Stimulated activated memory B cell treated with anti-CD40 and anti-IgM and Interleukin-4, amounts not matched to agents 10 μg/mL and 1 μg/mL and 100 μg/mL, for 72 hours (primary cell): ENCODE results near the gene B3GNT9.
"Not testable (repeated sequence)": the region's sequence is repeated elsewhere in the genome, so short reads cannot be mapped to it uniquely, and the experiment has no call there.

ENCODE experiments used
- ATAC-seq: fragments of 150-1000 bp; cut with Tn5 transposase; 2 replicates; pipeline ENCODE4 v1.10.0; 2021
- H3K27ac Mint-ChIP-seq: one replicate; pipeline ENCODE4 v1.8.0; 2022; ENCODE audit warnings: mild to moderate bottlenecking, mixed read lengths
- H3K27me3 Mint-ChIP-seq: one replicate; pipeline ENCODE4 v1.8.0; 2022; ENCODE audit warnings: mixed read lengths
- H3K36me3 Mint-ChIP-seq: one replicate; pipeline ENCODE4 v1.8.0; 2022; ENCODE audit warnings: mixed read lengths
- H3K4me1 Mint-ChIP-seq: one replicate; pipeline ENCODE4 v1.8.0; 2022; ENCODE audit warnings: mixed read lengths
- H3K4me3 Mint-ChIP-seq: one replicate; pipeline ENCODE4 v1.8.0; 2022; ENCODE audit warnings: mild to moderate bottlenecking, moderate library complexity, mixed read lengths
- H3K9me3 Mint-ChIP-seq: one replicate; pipeline ENCODE4 v1.8.0; 2022; ENCODE audit warnings: mixed read lengths

The B3GNT9 gene

DNA sequence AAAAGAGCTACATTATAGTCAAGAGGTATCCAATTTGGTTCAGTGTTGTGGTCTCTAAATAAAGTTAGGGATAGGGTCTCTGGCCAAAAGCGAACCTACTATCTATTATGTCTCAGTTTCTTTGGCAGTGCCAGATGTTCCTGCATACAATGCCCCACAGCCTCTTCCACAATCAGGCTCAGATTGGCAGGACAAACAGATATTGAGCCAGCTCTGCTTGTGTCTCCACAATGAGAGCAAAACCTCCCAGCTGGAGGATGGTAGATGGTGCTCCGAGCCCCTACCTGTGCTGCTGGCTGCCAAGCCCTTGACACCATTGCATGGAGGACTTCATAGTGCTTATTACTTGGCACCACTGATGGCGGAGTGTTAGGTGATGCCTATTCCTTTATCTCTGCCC, 21.4 kb downstream of the B3GNT9 start:
- Mint-ChIP-seq H3K27me3 (no peaks in the 10 kb centered on the region), H3K4me1 (no peaks in the 10 kb centered on the region), H3K36me3 (peaks cover 57% of the 10 kb centered on the region), H3K27ac (no peak overlapping the region), H3K4me3 (no peak overlapping the region), H3K9me3 (no peaks in the 10 kb centered on the region)
- ATAC-seq, result no peak

DNA sequence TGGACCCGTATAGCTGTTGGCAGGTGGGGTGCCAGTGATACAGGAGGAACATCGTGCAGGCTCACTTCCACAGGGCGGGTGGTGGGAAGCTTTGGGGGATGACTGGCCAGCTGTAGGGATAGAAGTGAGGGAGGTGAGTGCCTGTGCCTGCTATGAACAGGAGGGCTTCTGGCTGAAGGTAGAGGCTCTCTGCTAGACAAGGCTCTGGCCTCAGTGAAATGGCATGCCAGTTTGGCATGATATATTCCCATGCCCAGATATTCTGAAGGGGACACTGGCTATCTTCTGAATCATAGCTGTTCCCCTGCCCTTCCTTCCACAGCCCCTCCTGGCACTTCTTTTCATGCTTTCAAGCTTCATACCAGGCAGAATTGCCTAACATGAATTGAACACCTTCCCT, 21.9 kb downstream of the B3GNT9 start:
- ATAC-seq, result no peak
- Mint-ChIP-seq H3K4me1 (no peaks in the 10 kb centered on the region), H3K27me3 (no peaks in the 10 kb centered on the region), H3K36me3 (peaks cover 57% of the 10 kb centered on the region), H3K4me3 (no peak overlapping the region), H3K27ac (no peak overlapping the region), H3K9me3 (no peaks in the 10 kb centered on the region)

- H3K36me3 Mint-ChIP-seq, result peaks cover 60% of the 10 kb centered on the region
- no peak overlapping the region for H3K27ac Mint-ChIP-seq
Observed at GRCh38 chr16:67128417-67128816, 22.4 kb downstream of the B3GNT9 start.

DNA sequence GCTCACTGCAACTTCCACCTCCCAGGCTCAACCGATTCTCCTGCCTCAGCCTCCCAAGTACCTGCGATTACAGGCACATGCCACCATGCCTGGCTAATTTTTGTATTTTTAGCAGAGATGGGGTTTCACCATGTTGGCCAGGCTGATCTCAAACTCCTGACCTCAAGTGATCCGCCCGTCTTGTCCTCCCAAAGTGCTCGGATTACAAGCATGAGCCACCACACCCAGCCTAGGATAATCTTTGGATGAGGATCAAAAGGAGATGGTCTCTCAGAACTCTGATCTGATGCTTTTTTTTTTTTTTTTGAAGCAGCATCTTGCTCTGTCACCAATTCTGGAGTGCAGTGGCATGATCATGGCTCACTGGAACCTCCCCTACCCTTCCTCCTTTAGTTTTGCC, 28.0 kb downstream of the B3GNT9 start:
- ATAC-seq, H3K4me3 Mint-ChIP-seq, H3K9me3 Mint-ChIP-seq, H3K27ac Mint-ChIP-seq, H3K4me1 Mint-ChIP-seq, H3K27me3 Mint-ChIP-seq: not testable (repeated sequence)
- H3K36me3 Mint-ChIP-seq, result peaks cover 57% of the 10 kb centered on the region

More at GRCh38 chr16:67128417-67128816, 22.4 kb downstream of the B3GNT9 start:
- no peak for ATAC-seq
- Mint-ChIP-seq H3K9me3 (no peaks in the 10 kb centered on the region), H3K4me1 (no peaks in the 10 kb centered on the region), H3K4me3 (no peak overlapping the region), H3K27me3 (no peaks in the 10 kb centered on the region)

DNA sequence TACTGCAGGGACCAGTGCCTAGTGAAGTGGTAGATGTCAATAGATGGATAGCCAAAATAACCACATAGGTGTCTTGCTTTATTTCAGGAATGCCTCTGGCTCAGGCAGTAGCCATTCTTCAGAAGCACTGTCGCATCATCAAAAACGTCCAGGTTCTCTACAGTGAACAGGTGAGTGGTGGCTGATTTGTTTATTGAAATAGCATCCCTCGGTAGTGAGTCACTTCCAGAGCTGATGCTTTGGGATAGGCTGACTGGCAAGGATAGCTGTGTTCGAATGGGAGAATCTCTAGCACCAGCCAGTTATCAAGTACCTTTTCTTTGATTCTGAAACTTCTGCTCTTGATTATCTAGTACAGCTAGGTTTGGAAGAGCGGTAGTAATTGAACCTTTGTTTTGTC, 30.8 kb downstream of the B3GNT9 start:
- H3K36me3 Mint-ChIP-seq, result peaks cover 47% of the 10 kb centered on the region

DNA sequence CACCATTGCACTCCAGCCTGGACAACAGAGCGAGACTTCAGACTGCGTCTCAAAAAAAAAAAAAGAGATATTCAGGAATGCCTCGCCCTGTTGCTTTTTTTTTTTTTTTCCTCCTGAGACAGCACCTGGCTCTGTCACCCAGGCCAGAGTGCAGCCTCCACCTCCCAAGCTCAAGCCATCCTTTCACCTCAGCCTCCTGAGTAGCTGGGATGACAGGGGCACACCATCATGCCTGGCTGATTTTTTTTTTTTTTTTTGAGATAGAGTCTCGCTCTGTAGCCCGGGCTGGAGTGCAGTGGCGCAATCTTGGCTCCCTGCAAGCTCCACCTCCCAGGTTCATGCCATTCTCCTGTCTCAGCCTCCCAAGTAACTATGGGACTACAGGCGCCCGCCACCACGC, 33.1 kb downstream of the B3GNT9 start:
- no peak for ATAC-seq
- Mint-ChIP-seq H3K4me3 (no peak overlapping the region), H3K27me3 (no peaks in the 10 kb centered on the region), H3K9me3 (no peaks in the 10 kb centered on the region), H3K4me1 (peaks cover 24% of the 10 kb centered on the region), H3K36me3 (peaks cover 37% of the 10 kb centered on the region), H3K27ac (no peak overlapping the region)

More for the DNA sequence above, 30.8 kb downstream of the B3GNT9 start:
- no peak for ATAC-seq
- Mint-ChIP-seq H3K27me3 (no peaks in the 10 kb centered on the region), H3K4me3 (no peak overlapping the region), H3K9me3 (no peaks in the 10 kb centered on the region), H3K4me1 (peaks cover 16% of the 10 kb centered on the region), H3K27ac (no peak overlapping the region)

DNA sequence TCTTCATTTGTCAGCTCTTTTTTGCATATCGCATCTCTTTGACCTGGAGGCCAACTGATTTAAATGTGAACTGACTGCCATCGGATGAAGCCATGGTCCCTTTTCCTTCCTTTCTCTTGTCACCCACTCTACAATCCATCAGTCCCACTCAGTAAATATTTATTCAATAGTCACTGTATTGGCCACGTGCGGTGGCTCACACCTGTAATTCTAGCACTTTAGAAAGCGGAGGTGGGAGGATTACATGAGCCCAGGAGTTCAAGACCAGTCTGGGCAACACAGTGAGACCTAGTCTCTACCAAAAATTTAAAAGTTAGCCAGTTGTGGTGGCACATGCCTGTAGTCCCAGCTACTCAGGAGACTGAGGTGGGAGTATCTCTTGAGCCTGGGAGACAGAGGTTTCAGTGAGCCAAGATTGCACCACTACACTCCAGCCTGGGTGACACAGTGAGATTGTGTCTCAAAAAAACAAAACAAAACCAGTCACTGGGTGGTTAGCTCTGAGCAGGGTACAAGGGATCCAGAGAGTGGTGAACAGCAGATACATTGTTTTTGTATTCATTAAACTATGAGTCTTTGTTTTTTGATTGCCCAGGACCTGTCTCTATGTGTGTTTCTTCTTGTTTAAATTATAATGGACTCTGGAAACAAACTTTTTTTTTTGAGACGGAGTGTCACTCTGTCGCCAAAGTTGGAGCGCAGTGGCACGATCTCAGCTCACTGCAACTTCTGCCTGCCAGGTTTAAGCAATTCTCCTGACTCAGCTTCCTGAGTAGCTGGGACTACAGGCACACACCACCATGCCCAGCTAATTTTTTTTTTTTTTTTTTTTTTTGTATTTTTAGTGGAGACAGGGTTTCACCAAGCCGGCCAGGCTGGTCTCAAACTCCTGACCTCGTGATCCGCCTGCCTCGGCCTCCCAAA, 34.1 kb downstream of the B3GNT9 start:
- H3K27me3 Mint-ChIP-seq, result no peaks in the 10 kb centered on the region
- H3K4me3 Mint-ChIP-seq, result no peak overlapping the region
- ATAC-seq, result no peak
- H3K9me3 Mint-ChIP-seq, result no peaks in the 10 kb centered on the region
- H3K4me1 Mint-ChIP-seq, result peaks cover 33% of the 10 kb centered on the region
- peaks cover 30% of the 10 kb centered on the region for H3K36me3 Mint-ChIP-seq
- no peak overlapping the region for H3K27ac Mint-ChIP-seq

DNA sequence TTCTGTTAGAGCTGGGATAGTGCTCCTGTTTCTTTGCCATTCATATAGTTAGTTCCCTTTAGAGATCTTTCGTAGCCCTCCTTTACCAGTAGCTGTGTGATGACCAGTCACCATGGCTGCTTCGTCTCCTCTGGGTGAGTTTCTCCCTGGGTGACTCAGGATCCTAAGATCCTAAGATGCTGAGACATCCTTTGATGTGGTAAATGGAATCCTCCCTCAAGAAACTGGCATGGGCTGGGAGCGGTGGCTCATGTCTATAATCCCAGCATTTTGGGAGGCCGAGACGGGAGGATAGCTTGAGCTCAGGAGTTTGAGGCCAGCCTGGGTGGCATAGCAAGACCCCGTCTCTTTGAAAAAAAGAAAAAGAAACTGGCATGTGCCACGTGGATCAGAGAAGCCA, 35.2 kb downstream of the B3GNT9 start:
- Mint-ChIP-seq H3K27me3 (no peaks in the 10 kb centered on the region), H3K36me3 (peaks cover 27% of the 10 kb centered on the region), H3K27ac (no peak overlapping the region), H3K4me3 (no peak overlapping the region), H3K9me3 (no peaks in the 10 kb centered on the region), H3K4me1 (peaks cover 43% of the 10 kb centered on the region)
- ATAC-seq, result no peak

- no peak overlapping the region for H3K4me3 Mint-ChIP-seq
- H3K27ac Mint-ChIP-seq, result peak overlapping the region; percentile 10
- no peak for ATAC-seq
- peaks cover 49% of the 10 kb centered on the region for H3K4me1 Mint-ChIP-seq
- H3K9me3 Mint-ChIP-seq, result no peaks in the 10 kb centered on the region
- peaks cover 21% of the 10 kb centered on the region for H3K36me3 Mint-ChIP-seq
- no peaks in the 10 kb centered on the region for H3K27me3 Mint-ChIP-seq
Observed at GRCh38 chr16:67114793-67115192, 36.0 kb downstream of the B3GNT9 start.

DNA sequence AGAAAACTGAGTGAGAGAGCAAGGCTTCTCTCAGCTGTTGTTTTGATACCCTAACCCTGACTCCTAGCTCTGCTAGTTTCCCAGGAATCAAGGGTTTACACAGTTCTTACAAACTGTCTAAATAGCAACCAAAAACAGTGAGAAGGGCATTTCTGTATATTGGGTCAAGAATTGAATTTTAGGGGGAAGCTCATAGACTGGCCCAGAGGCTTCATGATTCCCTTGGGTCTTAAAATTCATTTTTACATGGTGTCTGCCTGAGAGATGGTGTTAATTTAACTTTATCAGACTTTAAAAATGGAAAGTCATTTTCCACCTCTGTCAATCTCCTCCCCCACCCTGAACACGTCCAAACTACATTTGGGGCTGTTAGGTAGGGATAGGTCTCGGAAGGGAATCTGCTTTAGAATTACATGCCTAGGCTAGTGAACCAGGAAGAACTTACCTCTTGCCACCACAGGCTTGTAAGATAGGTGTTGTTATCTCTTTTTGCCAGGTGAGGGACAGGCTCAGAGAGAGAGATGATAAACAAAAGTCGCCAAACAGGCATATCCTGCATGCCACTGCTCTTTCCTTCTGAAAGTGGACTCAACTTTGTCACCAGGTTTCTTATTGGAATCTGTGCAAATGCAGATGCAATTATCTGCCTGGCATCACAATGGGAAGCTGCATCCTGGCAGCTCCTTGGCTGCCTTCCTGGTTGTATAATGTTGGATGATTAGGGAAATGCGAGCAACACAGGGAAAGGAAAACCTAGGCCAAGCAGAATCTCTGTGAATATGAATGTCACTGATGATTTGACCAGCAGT, 38.0 kb downstream of the B3GNT9 start:
- Mint-ChIP-seq H3K4me1 (peaks cover 54% of the 10 kb centered on the region), H3K36me3 (peaks cover 16% of the 10 kb centered on the region), H3K9me3 (no peaks in the 10 kb centered on the region), H3K27ac (no peak overlapping the region), H3K4me3 (no peak overlapping the region), H3K27me3 (no peaks in the 10 kb centered on the region)
- no peak for ATAC-seq

- ATAC-seq, result no peak
- Mint-ChIP-seq H3K9me3 (no peaks in the 10 kb centered on the region), H3K4me1 (peaks cover 54% of the 10 kb centered on the region), H3K27me3 (no peaks in the 10 kb centered on the region), H3K27ac (no peak overlapping the region), H3K36me3 (peaks cover 16% of the 10 kb centered on the region), H3K4me3 (no peak overlapping the region)
Observed at GRCh38 chr16:67111951-67112444, 38.8 kb downstream of the B3GNT9 start.

GRCh38 chr16:67109407-67110135, 41.2 kb downstream of the B3GNT9 start, which contains the start of gene PHAF1:
PHAF1 (plus strand) TSS chr16:67109941; CDS start chr16:67110176, 235 bp downstream.
- ATAC-seq, result peak; percentile 95
- H3K4me1 Mint-ChIP-seq, result peaks cover 50% of the 10 kb centered on the region
- H3K27ac Mint-ChIP-seq, result peak within 1 kb of the TSS; percentile 84
- H3K9me3 Mint-ChIP-seq, result no peaks in the 10 kb centered on the region
- peak within 1 kb of the TSS; percentile 86 for H3K4me3 Mint-ChIP-seq
- peaks cover 7% of the 10 kb centered on the region for H3K36me3 Mint-ChIP-seq
- no peaks in the 10 kb centered on the region for H3K27me3 Mint-ChIP-seq

- Mint-ChIP-seq H3K4me1 (peaks cover 53% of the 10 kb centered on the region), H3K27ac (peak overlapping the region; percentile 84), H3K36me3 (peaks cover 4% of the 10 kb centered on the region), H3K9me3 (no peaks in the 10 kb centered on the region), H3K4me3 (peak overlapping the region; percentile 86), H3K27me3 (no peaks in the 10 kb centered on the region)
- ATAC-seq, result no peak
Observed at GRCh38 chr16:67108931-67109406, 41.8 kb downstream of the B3GNT9 start.

- Mint-ChIP-seq H3K27ac (no peak overlapping the region), H3K4me3 (no peak overlapping the region), H3K4me1 (peaks cover 56% of the 10 kb centered on the region)
Observed at GRCh38 chr16:67108489-67108888, 42.3 kb downstream of the B3GNT9 start.

DNA sequence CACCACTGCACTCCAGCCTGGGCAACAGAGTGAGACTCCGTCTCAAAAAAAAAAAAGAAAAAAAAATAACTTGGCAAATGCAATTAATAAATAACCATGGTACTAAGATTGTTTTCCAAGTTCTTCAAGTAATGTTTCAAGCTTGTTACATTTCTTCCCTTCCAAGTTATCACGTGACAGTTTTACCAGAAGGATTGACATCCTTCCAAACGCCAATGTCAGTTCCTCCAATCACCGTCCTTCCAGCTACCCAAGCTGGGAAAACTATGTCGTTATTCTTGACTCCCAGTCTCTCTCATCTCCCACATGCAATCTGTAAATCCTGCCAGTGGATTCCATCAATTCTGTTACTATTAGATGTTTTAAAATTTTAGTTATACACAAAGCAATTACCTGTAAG, 44.9 kb downstream of the B3GNT9 start:
- no peak overlapping the region for H3K4me3 Mint-ChIP-seq
- H3K9me3 Mint-ChIP-seq, result no peaks in the 10 kb centered on the region
- H3K36me3 Mint-ChIP-seq, result no peaks in the 10 kb centered on the region
- H3K4me1 Mint-ChIP-seq, result peaks cover 39% of the 10 kb centered on the region
- H3K27ac Mint-ChIP-seq, result no peak overlapping the region
- no peaks in the 10 kb centered on the region for H3K27me3 Mint-ChIP-seq
- ATAC-seq, result no peak

More at GRCh38 chr16:67108489-67108888, 42.3 kb downstream of the B3GNT9 start:
- H3K9me3 Mint-ChIP-seq, result no peaks in the 10 kb centered on the region
- H3K36me3 Mint-ChIP-seq, result peaks cover 4% of the 10 kb centered on the region
- no peaks in the 10 kb centered on the region for H3K27me3 Mint-ChIP-seq
- no peak for ATAC-seq
